Stimulated activated CD8-positive, alpha-beta memory T cell treated with anti-CD3 and anti-CD28 coated beads, Interleukin-7, amount 100 ng/mL, for 4 hours (primary cell): ENCODE measurements around the gene SNX19.

Source experiments
- DNase-seq, 2 donors: peaks; one replicate each; pipeline ENCODE4 v3.0.0-alpha.2; 2020; ENCODE audit warnings: low read depth in 2 of 2

Gene SNX19

GRCh38 chr11:130839981-130840666 lies 76.2 kb downstream of the SNX19 start:
- DNase-seq: no peak

GRCh38 chr11:130837194-130837593 lies 79.1 kb downstream of the SNX19 start:
- no peak for DNase-seq

GRCh38 chr11:130834886-130835285 lies 81.4 kb downstream of the SNX19 start:
- DNase-seq: no peak

- no peak for DNase-seq
These were observed 83.5 kb downstream of the SNX19 start for GRCh38 chr11:130832566-130833425.

GRCh38 chr11:130831976-130832375 lies 84.3 kb downstream of the SNX19 start:
- DNase-seq: no peak

GRCh38 chr11:130831506-130831905 lies 84.8 kb downstream of the SNX19 start:
- no peak for DNase-seq

GRCh38 chr11:130830566-130830965 lies 85.7 kb downstream of the SNX19 start:
- no peak for DNase-seq

- DNase-seq: no peak
These were observed 86.3 kb downstream of the SNX19 start for GRCh38 chr11:130829920-130830511.

- DNase-seq: no peak
These were observed 87.5 kb downstream of the SNX19 start for GRCh38 chr11:130828741-130829140.

GRCh38 chr11:130827451-130828377 lies 88.6 kb downstream of the SNX19 start:
- DNase-seq: no peak

- no peak for DNase-seq
These were observed 89.7 kb downstream of the SNX19 start for GRCh38 chr11:130826572-130826971.

GRCh38 chr11:130825983-130826382 lies 90.3 kb downstream of the SNX19 start:
- no peak for DNase-seq

GRCh38 chr11:130825561-130825960 lies 90.7 kb downstream of the SNX19 start:
- DNase-seq: no peak
